Stimulated activated CD4-positive, alpha-beta T cell treated with anti-CD3 and anti-CD28 coated beads, TNF-alpha, amount 100 ng/mL, for 48 hours (primary cell): ENCODE results near the gene TWSG1.
"Not testable (repeated sequence)": the region's sequence is repeated elsewhere in the genome, so short reads cannot be mapped to it uniquely, and the experiment has no call there.

Experiments used
- DNase-seq, 3 donors: peaks; one replicate each; pipeline ENCODE4 v3.0.0-alpha.2; 2020; ENCODE audit warnings: low read depth in 3 of 3

Gene TWSG1

DNA sequence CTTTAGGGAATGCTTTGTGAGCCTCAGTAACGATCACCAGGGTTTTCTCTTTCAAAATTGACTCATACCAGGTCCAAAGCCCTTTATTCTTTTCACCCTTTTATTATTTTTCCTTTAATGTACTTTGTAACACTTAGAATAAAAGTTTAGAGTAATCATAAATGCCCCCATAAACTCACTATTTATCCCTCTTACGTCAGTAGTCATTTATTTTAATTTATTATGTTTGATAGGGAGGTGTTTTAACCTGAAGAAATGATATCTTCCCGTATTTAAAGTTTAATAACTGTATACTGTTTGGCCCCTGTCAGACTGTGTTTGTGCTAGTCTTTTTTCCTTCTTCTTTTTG lies 1.1 kb downstream of the TWSG1 start:
- no peak for DNase-seq

DNA sequence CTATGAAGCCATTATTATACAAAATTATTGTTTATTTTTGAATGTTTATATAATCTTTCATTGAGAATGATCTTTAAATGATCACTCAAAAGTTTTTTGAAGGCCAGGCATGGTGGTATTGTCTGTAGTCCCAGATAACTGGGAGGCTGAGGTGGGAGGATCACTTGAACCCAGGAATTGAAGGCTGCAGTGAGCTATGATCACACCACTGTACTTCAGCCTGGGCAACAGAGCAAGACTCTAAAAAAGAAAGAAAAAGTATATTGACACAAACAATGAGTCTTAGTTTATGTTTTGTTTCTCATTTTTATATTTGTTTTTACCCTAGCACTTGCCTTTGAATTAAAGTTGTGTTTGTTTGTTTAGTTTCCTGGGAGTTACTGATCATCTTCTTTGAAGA lies 2.3 kb downstream of the TWSG1 start:
- no peak for DNase-seq

DNA sequence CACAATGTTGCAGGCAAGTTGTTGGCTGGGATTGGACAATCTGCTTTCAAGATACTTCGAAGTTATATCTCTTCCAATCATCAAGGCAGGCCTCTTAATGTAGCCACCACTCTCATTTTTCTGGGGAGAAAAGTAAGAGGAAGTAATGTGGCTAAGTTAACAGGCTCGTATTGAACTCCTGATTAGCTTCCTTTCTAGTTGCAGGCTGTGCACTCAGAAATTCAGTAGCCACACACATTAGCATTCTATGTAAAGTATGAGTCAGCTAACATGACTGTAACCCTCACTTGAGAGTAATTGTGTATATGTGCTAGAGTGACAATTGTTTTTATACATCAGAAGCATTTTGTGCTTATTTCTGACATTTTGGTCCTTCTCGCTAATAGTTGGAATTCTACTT lies 3.3 kb downstream of the TWSG1 start:
- DNase-seq, result no peak

DNA sequence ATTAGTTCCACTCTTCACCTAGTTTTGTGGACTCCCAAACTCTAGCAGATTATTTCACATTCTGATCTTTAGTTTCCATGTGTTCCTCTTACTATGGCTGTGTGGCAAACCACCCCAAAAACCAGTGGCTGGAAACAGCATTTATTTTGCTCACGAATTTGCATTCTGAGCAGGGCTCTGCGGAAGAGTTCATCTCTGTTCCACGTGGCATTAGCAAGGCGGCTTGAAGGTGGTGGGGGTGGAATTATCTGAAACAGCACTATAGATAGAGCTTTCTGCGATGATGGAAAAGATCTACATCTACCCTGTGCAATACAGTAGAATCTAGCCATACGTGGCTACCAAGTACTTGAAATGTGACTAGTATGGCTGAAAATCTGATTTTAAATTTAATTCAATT lies 5.9 kb downstream of the TWSG1 start:
- no peak for DNase-seq

DNA sequence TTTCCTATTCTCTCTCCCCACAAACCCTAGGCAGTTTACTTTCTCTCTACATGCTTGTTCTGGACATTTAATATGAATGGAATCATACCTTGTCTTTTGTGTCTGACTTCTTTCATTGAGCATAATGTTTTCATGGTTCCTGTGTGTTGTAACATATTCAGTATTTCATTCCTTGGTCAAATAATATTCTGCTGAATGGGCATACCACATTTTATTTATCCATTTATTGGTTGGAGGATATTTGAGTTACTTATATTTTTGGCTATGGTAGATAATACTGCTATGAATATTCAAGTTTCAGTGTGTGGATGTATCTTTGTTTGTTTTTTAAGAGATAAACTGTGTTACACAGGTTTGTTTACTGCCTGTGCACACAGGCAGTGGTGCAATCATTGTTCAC lies 9.0 kb downstream of the TWSG1 start:
- no peak for DNase-seq

DNA sequence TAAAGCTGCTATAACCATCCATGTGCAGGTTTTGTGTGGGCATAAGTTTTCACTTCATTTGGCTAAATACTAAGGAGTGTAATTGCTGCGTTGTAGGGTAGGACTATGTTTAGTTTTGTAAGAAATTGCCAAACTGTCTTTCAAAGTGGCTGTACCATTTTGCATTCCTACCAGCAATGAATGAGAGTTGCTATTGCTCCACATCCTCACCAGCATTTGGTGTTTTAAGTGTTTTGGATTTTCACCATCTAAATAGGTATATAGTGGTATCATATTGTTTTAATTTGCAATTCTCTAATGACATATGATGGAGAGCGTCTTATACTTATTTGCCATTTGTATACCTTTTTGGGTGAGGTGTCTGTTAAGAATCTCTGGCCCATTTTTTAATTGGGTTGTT lies 12.2 kb downstream of the TWSG1 start:
- DNase-seq, result no peak

DNA sequence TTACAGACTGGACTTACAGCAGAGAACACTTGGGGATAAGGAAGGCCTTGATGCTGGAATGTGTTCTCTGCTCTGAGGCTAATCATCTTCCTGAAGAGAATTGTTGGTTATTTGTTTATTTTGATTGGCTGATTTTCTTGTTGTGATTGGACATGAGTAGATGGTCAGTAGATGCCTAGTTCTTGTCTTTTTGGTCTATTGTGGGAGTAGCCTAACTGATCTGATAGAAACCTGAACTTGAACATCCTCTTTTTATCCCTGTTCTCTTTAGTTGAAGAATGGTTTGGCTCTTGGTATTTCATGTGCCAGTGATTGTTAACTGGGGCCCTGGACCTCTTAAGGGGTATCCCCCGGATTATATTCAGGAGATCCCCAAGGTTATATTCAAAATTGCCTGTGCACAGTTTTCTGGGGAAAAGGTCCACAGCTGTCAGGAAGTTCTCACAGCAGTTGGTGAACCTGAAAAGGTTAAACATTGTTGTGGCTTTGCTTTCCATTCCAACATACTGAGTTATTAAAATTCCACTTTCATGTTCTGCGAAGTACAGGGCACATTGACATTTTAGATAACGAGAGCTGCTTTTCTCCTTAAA lies 13.6 kb downstream of the TWSG1 start:
- no peak for DNase-seq

DNA sequence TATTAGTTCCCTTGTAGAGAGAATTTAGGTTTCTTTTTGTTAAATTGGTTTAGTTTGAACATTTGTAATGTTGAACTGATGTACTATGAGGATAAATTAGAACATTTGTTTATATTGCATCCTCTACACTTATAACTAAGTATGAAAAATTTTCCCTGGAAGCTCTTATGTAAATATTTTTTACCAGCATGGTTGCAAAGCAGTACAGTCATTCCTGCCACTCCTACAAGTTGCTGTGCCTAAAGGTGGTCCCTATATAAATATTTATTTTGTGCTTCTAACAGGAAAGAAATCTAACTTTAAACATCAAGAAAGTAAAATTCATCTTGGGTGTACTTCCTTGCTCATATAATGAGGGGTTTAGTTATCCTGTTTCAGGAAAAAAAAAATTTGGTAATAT lies 14.2 kb downstream of the TWSG1 start:
- DNase-seq, result no peak

DNA sequence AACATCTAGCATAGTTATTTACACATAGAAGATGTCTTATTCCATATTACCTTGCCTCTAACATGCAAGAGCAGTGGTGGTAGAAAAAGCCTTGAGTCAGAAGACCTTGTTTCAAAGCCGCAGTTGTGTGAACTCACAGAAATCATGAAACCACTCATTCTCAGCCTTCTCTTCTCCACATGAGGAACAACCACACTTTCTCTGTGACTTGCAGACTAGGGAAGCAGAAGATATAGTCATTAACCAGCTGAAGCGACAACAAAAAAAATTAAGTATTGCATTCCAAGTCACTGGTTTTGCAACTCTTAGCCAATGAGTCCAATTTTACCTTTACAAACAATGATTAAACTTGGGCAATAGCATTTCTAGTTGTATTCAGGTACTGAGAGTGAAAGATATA lies 19.0 kb downstream of the TWSG1 start:
- no peak for DNase-seq

DNA sequence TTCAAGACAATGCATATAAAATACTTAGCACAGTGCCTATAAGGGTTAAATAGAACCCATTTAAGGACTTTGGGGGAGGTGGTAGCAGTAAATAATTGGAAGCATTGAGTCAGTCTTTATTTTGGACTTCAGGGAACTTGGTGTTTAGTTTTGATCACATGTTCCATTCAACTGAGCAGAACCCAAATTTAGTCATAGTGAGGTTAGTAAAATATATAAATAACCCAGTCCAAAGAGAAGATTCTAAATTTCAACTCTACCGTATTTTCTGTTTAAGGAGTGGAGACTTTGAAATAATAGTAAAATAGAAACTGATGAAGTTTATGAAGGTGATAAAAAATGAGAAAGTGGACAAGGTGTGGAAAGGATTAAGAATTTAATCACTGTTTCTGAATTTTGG lies 19.7 kb downstream of the TWSG1 start:
- no peak for DNase-seq

DNA sequence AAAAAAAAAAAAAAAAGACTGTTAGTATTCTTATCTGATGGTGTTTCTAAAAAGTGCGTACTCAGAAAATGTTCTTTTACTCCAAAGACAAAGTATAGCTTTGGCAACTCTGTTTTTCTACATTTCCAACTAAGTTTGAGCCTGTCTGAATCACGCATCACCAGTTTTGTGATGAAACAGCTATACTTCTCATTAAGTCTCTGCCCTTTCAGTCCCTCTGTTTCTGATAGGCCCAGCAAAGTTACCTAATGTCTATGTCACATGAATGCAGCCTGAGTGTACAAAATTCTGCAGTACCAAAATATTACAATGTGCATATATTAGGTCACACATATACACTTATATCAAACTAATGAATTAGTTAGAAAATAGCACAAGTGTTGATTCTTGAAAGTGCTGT lies 22.4 kb downstream of the TWSG1 start:
- no peak for DNase-seq

DNA sequence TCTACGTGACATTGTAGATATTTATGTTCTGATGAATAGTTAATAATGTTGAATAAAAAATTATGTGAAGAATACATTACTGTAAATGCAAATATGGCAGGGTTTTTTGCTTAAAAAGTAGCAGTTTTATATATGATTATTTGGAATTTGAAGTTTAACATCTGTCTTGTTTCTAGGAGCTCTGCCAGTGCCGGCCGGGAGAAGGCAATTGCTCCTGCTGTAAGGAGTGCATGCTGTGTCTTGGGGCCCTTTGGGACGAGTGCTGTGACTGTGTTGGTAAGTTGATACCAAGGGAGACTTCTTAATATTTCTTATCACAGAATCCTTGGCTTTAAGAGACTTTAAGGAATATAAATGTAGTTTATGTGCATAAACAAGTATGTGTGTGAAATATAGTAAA lies 25.2 kb downstream of the TWSG1 start:
- no peak for DNase-seq

DNA sequence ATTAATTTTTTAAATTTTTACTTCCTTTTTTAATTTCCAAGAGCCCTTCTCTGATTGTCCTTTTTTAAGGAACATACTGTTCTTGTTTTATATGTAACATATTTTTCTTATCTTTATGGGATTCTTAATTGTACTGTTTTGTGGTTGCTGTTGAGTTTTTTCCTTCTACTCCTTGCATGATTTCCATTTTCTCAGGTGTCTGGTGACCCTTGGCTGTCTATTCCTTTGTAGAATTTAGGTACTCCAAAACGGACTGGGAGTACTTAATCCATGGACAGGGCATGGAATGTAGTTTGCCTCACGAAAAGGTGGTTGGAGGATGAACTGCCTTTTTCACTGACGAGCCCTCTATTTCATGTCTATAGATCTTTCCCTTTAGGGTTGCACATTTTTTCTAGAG lies 26.6 kb downstream of the TWSG1 start:
- no peak for DNase-seq

DNA sequence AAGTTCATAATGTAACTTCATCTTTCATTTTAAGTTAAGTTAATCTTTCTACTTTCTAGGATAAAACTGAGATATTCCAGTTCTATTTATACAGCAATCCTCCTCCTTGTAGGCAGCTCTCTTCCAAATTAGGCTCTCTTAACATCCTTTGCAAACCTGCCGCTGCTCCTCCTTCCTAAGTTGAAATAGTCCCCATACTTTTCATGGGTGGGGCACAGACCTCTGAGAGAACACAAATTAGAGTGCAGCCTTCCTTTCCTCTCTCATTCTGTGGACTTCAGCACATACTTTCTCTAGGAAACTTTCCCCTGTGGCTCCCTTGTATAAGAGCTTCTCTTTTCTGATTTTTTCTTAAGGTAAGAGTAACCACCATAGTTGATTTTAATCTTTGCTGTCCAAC lies 28.3 kb downstream of the TWSG1 start:
- no peak for DNase-seq

DNA sequence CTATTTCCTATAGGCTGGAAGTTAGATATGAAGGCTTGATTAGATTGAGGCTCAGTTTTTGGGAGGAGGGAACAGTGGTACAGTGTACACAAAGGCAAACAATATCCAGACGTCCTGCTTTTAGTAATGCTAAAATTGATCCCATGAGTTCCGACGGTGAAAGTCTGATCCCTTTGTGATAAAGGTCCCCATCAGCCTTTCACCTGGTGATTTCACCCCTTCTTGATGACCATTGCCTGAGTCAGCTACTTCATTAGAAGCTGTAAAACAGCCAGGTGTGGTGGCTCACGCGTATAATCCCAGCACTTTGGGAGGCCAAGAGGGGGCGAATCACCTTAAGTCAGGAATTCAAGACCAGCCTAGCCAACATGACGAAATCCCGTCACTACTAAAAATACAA lies 29.7 kb downstream of the TWSG1 start:
- DNase-seq, result no peak

DNA sequence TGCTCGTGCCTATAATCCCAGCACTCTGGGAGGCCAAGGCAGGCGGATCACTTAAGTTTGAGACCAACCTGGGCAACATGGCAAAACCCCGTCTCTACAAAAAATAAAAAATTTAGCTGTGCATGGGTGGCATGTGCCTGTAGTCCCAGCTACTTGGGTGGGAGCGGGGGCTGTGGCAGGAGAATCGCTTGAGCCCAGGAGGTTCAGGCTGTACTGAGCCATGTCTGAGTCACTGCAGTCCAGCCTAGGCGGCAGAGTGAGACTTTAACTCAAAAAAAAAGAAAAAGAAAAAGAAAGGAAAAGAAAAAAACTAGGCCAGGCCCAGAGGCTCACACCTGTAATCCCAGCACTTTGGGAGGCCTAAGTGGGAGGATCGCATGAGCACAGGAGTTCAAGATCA lies 30.8 kb downstream of the TWSG1 start:
- no peak for DNase-seq

DNA sequence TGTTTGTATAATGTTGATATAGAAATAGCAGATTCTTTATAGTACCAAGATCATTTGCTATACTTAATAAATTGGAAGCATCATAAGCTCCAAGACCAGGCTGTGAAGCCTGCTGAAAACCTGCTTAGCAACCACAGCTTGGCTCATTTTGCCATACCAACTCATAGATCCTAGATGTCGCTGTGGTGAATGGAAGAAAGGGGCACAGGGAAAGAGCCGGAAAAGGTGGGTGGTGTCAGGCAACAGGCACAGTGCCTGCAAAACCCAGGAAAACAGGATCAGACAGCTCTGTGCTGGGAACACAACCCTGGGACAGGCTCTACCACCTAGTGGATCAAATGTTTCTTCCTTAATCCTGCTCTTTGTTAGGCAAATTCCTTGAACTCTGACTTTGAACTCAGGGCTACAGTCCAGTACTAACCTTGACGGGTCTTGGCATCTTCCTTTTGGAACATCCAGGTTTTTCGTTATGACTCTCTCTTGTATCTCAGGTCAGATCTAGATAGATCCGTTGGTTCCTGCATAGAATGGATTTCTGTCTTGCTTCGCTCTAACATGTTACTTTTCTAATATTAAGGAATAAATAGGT lies 31.6 kb downstream of the TWSG1 start:
- no peak for DNase-seq

DNA sequence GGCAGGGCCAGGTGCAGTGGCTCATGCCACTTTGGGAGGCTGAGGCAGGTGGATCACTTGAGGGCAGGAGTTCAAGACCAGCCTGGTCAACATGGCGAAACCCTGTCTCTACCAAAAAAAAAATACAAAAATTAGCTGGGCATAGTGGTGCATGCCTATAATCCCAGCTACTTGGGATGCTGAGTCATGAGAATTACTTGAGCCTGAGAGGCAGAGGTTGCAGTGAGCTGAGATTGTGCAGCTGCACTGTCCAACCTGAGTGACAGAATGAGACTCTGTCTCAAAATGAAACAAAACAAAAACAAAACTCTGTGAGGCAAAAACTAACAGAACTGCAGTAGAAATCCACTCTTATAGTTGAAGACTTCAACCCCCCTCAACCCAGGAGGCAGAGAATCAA lies 38.7 kb downstream of the TWSG1 start:
- not testable (repeated sequence) for DNase-seq

DNA sequence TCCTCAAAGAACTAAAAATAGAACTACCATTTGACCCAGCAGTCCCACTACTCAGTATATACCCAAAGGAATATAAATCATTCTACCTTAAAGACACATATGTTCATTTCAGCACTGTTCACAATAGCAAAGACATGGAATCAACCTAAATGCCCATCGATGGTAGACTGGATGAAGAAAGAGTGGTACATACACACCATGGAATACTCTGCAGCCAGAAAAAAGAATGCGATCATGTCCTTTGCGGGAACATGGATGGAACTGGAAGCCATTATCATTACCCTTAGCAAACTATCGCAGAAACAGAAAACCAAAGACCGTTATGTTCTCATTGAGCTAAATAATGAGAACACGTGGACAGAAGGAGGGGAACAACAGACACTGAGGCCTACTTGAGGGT lies 44.5 kb downstream of the TWSG1 start:
- no peak for DNase-seq

DNA sequence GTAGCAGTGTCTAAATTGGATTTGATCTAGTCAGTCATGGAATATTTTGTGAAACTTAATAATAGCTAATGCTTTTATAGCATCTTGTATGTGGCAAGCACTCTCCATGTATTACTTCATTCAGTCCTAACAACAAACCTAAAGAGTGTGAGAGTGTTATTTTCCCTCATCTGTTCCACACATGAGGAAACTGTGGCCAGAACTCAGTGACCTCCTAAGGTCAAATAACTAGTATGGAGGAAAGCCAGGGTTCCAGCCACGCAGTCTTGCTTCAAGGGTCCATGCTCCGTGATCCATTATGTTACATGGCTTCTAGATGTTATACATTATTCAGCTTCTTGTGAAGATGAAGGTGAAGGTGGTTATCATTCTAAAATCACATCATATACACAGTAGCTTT lies 45.5 kb downstream of the TWSG1 start:
- no peak for DNase-seq

DNA sequence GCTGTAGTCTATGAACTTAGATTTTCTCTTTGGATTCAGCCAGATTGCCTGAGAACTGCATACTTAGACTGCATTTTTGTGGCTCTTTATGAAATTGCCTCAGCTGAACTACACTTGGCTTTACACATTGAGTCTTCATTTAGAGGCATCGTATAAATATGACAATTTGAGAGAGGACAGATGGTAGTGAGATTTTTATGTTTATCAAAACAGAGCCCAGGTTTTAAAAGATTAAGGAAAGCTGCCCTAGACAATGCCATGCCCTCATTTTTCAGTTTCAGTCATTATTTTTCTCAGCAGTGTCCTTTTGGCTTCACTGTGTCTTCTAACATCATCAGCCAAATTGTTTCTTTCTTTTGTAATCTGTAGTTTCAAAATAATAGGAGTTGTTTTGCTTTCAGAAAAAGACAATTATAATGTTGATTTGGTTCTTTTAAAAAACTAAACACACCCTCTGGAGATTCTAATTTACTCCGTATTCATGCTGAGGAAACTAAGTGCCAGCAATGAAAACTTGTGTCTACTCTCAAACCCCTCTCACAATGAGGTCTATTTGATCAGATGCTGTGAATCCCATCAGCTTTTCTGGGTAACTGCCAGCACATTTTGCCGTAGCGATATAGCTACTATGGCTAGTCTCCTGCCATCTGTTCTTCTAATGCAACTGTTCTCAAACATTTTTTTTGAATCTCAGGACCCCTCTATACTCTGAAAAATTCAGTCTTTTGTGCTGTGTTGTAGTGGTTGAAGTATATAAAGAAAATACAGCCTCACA lies 46.2 kb downstream of the TWSG1 start:
- no peak for DNase-seq

DNA sequence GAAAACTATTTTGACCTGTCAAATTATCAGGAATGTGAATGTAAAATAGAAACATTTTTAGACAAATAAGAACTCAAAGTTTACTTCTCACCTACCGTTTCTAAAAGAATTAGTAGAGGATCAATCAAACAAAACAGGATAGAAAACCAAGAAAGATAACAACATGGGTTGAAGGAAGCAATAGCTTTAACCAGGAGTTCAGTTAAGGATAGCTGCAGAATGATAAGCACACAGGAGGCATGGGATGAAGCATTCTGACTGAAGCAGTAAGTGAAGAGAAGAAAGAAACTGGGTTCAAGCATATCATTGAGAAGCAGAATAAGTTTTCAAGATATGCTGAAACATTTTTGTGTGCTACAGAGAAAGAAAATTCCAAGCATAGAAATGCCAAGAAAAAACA lies 52.3 kb downstream of the TWSG1 start:
- DNase-seq, result no peak

DNA sequence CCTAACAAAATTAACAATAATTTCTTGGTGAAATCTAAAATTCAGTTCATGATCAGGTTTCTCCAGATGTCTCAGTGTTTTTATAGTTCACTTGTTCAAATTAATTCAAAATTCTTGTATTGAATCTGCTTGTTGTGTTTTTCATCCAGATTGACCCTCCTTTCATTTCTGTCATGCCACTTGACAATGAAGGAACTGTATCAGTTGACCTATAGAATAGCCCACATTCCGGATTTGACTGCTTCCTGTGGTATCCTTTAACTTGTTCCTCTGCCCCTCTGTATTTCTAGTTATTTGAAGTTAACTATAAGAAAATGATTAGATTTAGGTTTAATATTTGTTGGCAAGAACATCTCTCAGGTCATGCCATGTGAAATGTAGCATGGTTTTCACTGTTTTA lies 53.3 kb downstream of the TWSG1 start:
- DNase-seq, result no peak

DNA sequence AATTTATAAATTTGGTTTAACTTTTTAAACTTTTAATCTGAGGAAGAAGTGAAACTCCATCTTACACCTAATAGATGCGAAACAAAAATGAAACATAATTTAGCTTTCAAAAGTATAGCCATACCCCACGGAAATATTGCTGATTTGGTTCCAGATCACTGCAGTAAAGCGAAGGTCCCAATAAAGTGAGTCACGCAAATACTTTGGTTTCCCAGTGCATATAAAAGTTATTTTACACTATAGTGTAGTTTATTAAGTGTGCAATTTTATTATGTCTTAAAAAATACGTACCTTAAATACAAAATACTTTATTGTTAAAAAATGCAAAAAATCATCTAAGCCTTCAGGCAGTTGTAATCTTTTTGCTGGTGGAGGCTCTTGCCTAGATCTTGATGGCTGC lies 55.1 kb downstream of the TWSG1 start:
- DNase-seq, result no peak
